NCI-H345 (cell line): Measurements from ENCODE around the gene SRPK3.

Source experiments
- DNase-seq: peaks from one replicate; lab custom pipeline; 2025; lab: John Stamatoyannopoulos, UW

SRPK3 gene

DNA sequence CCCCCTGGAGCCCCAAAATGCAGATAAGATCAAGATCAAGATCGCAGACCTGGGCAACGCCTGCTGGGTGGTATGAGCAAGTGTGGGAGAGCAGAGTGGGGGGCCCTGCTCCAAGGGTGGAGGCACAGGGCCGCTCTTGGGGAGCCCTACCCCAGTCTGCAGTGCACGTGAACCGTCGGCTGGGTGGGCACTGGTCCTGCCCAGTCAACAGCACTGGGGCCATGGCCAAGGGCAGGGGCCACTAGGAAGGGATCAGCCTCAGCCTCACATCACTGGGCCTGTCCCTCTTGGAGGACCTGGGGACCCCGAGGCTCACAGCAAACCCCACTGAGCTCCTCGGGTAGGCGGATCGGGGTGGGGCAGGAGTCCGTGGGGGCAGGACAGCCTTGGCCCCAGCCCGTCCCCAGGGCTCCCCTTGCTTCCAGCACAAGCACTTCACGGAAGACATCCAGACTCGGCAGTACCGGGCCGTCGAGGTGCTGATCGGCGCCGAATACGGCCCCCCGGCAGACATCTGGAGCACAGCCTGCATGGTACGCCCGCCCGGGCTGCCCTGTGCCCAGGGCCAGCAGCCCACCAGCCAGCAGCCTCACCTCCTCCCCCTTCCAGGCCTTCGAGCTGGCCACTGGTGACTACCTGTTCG lies 3.6 kb downstream of the SRPK3 start:
- DNase-seq: no peak

DNA sequence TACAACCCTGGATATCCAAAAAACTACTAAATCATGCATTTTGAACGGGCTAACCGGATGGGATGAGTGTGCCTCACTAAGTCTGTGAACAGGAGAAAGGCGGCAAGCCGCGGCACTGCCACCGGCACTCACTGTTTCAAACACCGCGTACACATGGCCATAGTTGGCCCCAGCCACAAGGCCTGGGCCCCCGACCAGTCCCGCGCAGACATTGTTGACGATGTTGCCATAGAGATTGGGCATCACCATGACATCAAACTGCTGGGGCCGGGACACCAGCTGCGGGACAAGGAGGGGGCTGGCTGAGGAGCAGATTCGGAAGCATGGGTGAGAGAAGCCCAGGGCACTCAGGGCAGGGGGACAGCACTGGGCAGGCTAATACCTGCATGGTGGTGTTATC lies 5.8 kb downstream of the SRPK3 start:
- DNase-seq: no peak

DNA sequence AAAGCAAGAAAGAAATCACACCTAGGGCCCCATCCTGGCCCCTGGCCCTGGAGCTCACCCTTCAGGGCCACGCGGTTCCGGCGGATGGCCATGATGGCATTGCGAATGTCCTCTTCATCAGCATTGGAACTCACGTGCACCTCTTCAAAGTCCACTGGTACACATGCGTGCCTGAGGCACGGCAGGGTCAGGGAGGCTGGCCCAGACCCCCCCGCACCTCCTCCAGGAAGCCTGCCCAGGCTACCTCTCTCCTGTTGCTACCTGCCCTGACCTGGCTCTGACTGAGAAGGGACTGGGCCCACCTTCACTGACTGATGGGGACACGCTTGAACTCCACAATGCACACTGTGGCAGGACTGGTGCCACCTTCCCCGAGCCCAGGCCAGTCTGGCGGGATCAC lies 8.8 kb downstream of the SRPK3 start:
- no peak for DNase-seq

DNA sequence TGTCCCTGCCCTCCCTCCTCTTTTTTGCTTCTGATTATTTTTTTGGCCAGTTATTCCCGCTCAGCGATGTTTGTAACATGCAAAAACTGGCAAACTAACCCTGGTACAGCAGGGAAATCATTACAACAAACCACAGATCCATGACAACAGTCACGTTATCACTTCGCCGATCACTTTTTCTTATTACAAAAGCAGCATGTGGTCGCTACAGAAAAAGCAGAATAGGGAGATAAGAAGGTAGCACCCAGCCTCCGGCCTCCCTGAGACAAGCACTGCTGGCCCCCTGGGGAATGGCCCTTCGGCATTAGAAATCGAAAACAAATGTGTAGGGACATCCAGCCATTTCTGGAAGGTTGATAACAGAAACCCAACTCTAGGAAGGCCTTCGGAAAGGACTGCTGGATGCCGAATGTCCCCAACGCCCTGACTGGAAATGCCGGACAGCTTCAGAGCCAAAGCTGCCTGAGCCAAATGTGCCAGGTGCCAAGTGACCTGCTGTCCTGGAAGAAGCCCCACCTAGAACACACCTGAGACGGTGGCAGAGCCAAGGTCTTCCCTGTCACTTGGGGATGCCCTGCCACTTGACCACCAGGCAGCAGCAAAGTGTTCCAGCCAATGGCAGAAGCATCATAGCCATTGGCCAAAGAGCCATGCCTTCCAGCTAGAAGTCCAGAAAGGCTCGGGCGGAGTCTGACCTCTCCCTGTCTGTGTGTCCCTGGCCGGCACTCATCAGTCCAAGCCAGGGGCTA lies 10.4 kb downstream of the SRPK3 start:
- DNase-seq: no peak

DNA sequence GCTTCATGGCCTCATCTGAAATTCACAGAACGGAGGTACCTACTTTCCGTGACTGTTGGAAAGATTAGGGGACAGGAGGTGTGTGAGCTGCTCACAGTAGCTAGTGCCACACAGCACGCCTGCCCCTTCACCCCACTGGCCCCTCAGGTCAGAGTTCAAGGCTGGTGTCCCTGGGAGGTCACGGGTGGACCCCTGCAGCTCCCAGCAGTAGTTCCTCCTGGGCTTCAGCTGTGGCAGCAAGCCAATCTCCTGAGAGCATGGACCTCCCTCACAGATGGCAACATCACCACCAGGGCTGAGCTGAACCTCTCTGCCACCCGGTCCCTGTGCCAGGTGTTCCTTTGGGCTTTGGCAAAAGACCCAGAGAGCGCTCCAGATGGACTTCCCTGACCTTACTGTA lies 11.5 kb downstream of the SRPK3 start:
- no peak for DNase-seq

DNA sequence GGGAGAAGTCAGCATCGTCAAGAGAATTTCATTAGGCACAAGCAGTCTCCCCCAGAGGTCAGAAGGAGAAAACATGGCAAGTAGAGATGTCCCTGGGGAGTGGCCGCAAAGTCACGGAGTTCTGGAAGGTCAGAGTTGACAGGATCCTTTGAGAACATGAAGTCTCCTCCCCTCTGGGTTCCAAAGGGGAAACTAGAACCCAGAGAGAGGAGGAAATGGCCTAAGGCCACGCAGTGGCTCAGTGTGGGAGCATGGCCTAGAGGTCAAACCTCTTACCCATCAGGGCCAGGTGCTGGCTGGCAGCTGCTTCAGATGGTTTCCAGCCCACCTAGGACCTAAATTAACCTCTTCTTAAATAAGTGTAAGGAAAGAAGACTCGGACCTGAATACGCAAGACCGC lies 12.4 kb downstream of the SRPK3 start:
- DNase-seq: no peak

DNA sequence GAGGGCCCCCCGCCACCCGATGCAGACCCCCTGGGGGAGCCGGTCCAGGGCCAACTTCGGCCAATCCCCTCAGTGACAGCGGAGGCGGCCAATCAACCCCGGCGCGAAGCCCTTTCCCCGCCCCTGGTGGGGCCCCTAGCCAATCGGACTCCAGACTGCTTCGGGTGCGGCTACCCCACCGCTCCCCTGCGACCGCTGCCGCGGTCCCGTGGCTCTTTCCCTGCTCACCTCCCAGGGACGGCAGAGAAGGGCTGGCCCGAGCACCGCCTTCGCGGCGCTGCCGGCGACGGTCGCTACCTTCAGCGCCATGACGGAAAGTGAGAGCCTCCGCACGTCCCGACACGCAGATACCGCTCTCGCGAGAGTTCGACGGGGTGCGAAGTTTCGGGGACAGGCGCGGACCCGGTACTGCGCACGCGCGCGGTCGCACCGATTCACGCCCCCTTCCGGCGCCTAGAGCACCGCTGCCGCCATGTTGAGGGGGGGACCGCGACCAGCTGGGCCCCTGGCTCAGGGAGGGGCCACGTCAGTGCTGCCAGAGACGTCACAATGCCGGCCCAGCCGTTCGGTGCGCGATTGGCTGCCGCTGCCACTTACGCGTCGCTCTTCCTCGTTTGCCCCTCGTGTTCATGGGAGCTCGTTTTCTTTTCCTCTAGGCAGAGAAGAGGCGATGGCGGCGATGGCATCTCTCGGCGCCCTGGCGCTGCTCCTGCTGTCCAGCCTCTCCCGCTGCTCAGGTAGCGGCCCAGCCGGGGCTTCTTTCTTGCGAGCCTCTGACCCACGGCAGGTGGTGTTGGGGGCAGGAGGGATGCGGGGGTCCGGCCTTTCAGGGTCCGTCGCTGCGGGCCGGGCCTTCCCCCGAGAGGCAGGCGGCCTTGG lies 13.4 kb downstream of the SRPK3 start, which contains the start of the genes IDH3G and SSR4:
Gene IDH3G (minus strand): TSS at position 358 of the 879 bp plus-strand sequence. CDS start 49 bp downstream, at position 309.
Gene SSR4 (plus strand): TSS at position 651 of the 879 bp plus-strand sequence. CDS start 20 bp downstream, at position 671.
- peak; percentile 96 for DNase-seq

DNA sequence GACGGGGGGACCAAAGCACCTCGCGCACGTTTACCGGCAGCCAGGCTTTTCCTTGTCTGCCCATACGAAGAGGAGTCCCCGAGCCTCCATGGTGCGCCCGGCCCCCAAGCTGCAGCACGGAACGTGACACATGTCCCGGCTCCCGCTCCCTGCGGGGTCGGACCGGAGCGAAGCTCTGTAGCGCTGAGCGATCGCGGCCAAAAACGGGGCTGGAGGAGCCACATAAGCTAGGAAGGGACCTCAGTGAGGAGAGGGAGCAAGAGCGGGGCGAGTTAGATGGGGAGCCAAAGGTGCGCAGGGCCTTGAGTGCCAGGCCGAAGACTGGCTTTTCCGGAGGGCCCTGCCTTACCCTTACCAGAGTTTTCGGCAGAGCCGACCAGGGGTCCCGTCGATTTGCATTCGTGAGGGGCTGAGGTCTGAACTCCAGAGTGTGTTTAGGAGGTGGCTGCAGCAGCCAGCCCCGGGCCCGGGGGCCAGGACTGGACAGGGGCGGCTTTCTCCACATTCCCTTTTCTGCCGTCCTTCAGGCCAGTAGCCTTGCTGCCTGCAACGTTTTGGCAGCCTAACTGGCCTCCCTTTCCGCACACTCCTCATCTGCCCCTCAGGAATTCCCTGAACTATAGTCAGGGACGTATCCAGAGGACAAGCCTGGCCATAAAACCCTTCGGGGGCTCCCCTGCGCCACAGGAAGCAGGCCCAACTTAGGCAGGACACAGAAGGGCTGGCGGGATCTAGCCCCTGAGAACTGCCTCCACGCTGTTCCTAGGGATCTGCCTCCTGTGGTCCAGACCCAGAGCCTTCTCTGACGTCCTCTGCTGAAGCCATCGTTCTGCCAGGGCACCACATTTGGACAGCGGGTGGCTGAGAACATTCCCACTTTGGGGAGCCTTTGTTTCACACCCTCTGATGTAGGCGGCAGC lies 14.3 kb downstream of the SRPK3 start:
- no peak for DNase-seq

DNA sequence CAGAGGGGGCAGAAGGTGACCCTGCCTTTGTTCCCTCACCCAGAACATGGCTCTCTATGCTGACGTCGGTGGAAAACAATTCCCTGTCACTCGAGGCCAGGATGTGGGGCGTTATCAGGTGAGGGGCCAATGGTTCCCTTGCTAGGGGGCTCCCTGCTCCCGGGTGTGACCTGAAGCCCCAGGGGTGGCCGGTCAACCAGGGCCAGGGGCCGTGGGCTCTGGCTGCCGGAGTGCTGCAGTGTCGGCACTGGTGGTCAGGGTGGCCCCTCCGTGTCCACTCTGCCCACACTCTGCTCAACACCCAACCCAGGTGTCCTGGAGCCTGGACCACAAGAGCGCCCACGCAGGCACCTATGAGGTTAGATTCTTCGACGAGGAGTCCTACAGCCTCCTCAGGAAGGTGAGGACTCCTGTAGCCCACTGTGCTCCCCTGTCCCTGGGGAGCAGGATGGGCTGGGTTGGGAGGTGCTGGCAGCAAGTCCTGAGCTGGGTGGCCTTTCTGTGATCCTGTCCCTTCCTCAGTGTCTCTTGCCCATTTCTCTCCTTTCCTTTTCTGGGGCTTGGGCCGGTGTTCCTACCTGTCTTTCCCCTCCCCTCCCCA lies 16.7 kb downstream of the SRPK3 start:
- no peak for DNase-seq

DNA sequence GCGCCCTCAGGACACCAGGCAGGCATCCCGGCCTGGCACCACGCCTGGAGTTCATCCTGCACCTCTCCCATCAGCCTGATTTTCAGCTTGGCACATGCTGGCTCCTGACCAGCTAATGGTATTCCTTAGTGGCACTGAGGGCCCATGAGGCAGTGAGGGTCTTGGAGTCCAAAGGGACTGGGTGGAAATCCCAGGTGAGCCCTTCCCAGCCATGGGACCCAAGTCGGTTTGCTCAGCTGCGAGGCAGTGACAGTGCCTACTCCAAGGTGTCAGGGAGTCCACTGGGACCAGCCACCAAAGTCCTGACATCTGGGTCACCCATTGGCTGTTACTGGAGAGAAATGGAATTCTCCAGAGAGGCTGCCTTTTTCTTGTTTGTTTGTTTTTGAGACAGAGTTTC lies 18.5 kb downstream of the SRPK3 start:
- no peak for DNase-seq

DNA sequence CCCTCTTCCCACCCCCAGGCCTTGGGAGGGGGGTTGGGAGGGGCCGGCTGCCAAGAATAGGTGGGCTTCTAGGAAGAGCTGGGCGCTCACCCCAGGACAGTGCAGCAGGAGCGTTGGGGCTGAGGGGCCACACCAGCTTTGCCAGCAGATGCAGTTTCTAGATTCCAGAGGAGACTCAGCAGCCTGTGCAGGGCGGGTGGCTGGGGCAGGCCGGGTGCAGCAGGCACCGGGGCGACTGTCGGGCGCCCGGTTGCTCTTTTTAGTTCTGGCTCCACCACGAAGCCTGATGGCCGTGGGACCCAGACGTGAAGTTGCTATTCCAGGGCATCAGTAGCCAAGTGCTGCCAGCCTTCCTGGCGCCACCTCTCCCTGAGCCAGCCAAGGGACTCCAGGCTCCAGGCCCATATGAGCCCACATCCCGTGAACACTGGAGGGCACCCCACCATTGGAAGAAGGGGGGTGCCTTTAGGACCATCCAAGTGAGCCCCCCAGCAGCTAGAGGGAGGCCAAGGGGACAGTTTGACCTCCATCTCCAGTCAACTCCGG lies 19.4 kb downstream of the SRPK3 start:
- no peak for DNase-seq

DNA sequence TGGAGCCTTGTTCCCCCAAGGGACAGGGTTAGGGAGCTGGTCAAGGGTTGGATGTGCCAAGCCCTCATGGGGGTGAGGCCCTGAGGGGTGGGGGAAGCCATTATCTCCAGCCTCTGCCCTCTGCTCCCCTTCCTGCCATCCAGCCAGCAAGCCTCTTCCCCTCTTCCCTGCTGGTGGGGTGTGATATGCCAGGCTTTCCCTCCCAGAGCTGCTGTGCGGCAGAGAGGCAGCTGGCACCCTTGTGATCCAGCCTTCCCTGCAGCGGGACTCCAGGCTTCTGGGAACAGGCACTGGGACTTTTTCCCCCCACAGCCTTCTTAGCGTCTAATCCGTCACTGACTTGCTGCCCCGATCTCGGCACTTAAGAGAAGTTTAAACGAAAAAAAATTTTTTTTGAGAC lies 19.9 kb downstream of the SRPK3 start:
- no peak for DNase-seq

DNA sequence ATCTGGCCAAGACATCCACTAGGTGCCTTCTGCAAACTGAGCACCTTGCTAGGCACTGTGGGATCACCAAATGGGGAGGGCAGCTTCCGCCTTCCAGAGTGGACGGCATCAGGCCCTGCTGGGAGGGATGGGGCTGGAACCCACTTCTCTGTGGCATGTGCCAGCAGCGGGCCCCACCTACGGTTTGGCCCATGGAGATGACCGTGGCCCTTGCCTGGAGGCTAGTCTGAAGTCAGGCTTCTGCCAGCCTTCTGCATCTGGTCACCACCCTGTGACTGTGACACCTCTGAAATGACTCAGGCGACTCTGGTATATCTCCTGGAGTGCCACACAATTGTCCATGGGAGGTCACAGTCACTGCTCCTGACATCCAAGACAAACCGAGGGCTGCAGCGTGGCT lies 20.8 kb downstream of the SRPK3 start:
- no peak for DNase-seq

DNA sequence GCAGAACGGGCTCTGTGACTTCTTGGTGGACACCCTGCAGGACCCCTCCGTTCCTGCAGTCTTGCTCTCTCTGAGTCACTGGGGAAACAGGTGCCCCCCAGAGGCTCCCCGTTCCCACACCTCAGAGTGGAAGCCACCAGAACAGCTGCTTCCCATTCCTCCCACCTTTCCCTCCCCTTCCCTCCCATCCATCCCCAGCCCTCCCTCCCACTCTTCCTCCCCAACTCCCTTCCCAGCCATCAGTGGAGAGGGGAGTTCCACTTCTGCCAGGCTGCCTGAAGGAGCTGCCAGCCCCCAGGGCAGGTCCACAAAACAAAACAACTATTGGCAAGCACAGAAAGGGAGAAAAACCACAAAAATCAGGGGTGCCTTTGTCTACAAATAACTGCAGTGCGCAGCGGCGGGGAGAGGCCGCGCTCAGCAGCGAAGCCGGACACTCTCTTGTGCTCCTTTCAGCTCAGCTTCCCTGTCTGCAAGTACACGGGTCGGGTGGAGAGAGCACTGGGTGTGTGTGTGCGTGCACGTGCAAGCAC lies 21.7 kb downstream of the SRPK3 start:
- no peak for DNase-seq

DNA sequence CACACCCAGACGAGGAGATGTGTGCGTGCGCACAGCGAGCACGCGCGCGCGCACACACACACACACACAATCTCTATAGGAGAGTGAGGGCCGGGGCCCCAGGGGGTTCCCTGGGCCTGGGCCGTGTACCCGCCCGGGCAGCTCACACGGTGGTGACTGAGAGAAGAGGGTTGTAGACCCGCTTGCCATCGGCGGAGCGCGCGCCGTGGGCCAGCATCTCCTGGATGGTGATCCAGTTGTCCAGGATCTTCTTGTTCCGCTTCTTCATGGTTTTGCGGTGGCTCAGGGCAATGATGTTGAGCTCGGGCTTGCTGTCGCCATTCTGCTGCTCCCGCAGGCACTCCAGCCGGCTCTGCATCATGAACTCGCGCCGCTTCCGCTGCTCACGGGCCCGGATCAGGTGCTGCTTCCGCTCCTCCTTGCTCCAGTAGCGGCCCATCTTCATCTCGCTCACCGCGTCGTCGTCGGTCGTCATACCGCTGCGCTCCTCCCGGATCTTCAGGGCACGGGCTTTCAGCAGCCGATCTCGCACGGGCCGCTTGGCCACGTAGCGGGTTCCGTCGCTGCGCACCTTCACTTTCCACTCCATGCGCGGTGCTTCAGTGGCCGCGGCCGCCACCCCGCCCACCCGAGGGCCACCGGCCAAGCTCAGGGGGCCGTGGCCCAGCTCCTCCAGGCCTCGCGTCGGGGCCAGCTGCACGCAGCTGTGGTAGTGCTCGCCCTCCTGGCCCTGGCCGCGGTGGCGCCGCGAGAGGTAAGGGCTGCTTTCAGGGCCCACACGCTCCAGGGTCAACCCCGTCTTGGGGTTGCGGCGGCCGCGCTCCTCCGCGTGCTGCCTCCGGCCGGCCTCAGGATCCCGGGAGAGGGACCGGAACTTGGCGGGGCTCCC lies 22.6 kb downstream of the SRPK3 start:
- no peak for DNase-seq

DNA sequence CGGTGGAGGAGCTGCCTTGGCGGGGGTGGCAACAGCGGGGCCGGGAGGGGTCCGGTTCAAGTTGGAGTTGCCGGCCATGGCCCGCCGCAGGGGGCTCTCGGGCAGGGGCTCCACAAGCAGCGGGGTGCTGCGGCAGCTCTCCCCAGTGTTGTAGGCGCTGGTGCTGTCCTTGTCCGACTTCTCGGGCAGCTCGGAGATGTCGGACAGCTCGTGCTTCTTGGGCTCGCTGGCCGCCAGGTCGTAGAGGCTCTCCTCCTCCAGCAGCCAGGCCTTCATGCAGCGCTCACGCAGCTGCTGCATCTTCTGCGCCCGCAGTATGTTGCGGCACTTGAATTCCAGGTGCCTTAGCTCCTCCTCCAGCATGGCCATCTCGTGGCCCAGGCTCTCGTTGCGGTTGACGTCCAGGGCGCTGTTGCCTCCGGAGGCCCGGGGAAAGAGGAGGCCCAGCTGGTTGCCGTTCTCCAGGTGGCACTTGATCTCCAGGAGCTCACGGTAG lies 23.3 kb downstream of the SRPK3 start:
- no peak for DNase-seq

DNA sequence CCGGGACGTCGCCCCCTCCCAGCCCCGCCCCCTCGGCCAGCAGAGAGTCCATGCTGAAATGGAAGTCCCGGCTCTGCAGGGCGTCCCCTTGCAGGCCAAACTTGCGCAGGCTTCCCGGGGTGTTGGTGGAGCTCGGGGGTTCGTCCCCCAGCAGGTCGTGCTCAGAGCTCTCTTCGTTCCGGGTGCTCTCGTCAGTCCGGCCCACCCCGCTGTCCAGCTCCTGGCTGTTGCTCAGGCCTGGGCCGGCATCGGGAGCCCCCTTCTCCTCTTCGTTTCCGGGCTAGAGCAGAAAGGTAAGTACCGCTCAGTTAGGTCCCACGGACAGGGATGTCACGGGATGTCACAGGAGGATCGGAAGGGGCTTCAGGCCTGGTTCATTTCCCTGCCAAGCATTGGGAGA lies 23.8 kb downstream of the SRPK3 start:
- DNase-seq: no peak

DNA sequence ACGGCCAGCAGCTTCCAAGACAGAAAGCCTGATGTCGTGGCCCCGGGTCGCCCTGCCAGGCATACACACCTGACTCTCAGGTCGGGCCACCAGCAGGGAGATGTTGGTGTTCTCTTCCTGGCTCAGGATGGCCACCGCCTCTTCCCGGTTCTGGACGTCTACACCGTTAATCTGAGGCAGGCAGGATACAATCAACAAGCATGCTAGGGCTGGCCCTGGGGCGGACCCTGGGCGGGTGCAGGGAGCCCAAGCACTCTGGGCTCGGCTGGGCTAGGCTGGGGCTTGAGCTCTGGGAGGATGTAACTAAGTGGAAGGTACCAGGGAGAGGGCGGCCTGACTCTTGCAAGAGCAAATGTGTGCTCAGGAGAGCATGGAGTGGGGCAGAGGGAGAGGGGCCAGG lies 24.6 kb downstream of the SRPK3 start:
- DNase-seq: no peak

DNA sequence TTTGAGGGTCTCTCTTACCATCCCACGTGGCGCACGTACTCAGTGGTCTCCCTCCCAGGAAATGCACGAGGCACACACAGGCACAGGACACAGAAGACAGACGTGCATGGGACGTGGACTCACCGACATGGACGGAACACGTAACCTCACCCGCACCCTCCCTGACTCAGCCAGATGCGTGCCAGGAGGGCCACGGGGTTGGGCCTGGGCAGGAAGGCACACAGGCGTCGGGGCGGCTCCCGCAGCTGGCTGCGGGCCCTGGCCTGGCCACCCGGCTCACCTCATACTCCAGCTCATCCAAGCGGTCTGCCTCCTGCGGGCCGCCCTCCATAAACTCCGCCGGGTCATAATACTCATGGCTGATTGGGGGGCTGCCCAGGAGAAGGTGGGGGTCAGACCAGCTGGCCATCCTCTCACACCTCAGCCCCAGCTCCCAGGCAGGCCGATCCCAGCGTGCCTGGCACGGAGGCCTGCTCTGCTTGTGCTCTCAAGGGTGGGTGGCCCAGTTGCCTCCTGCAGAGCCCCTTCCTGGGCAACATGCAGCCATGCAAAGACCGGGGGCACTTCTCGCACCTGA lies 26.2 kb downstream of the SRPK3 start:
- no peak for DNase-seq
